Fibroblast of mammary gland (primary cell): ENCODE results near the gene HS6ST3.
A peak's percentile ranks its signal among the peaks of the same experiment; 100 is the strongest.

ENCODE experiments used
- DNase-seq: peaks from one replicate; pipeline ENCODE4 v3.0.0-alpha.2; 2010; ENCODE audit warnings: low read depth
- H3K4me3 ChIP-seq: 2 replicates; pipeline ENCODE4 v1.5.1; 2011; ENCODE audit warnings: low read depth, mild to moderate bottlenecking, low read length, moderate library complexity; ENCODE audit not compliant: control insufficient read depth
- CTCF ChIP-seq: conservative IDR thresholded peaks from 2 replicates; pipeline ENCODE4 v1.5.1; 2011; ENCODE audit warnings: low read depth, low read length, inconsistent platforms; ENCODE audit not compliant: control insufficient read depth, insufficient read depth

HS6ST3 gene

DNA sequence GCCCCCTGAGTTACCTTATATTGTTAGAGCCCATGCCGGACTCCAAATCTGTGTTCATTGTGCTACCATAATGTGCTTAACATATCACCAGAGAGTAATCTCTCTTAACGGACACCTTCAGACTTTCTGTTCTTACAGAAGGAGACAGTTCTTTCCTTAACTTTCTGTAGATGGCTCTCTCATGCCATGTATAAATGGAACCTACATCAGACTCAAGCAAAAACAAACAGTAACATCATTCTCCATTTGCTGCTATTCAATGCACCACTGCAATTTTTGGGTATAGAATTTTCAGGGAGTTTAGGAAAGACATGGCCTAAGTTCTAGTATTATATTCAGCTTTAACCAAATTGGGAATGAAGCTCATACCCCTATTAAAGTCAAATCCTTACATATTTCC is 24.1 kb upstream of the HS6ST3 start:
- DNase-seq: no peak
- no peak overlapping the region for H3K4me3 ChIP-seq
- TF ChIP-seq CTCF: no peak

DNA sequence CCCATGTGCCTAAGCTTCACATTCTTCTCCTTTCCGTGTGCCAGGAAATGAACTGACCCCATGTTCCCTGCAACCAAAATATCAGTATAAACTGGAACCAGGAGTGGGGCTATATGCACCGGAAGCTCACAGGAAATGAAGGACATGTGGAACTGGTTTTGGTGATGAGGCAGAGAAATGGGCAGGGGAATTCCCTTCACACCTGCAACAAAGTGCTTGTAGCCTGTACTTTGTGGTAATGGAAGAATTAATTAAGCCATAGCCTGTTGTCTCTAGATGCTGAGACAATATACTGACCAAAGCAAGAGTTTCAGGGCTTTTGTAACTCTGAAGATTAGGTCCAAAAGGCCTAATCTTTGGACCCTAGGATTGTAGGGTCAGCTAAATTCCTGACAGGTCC is 21.2 kb upstream of the HS6ST3 start:
- H3K4me3 ChIP-seq: no peak overlapping the region
- no peak for TF ChIP-seq CTCF
- DNase-seq: no peak

DNA sequence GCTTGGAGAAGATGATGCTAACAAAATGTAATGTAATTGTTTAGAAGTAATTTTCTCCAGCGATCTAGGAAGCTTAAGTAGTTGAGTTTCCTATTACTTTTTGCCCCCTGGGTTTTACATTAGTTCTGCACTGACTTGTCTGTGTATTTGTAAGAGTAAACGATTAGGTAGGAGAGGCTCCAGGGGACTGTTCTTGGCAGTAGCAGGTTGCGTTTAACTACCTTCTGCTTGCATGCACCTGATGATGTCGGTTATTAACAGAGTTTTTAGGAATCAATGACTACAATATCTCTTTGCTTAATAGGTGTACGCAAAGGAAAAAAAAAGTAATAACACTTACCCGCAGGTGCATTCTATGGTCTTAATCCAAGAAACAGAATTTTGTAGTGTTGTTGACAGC is 18.4 kb upstream of the HS6ST3 start:
- DNase-seq: no peak
- no peak overlapping the region for H3K4me3 ChIP-seq
- no peak for TF ChIP-seq CTCF

GRCh38 chr13:96072392-96072791 is 17.5 kb upstream of the HS6ST3 start:
- no peak for TF ChIP-seq CTCF
- DNase-seq: no peak

DNA sequence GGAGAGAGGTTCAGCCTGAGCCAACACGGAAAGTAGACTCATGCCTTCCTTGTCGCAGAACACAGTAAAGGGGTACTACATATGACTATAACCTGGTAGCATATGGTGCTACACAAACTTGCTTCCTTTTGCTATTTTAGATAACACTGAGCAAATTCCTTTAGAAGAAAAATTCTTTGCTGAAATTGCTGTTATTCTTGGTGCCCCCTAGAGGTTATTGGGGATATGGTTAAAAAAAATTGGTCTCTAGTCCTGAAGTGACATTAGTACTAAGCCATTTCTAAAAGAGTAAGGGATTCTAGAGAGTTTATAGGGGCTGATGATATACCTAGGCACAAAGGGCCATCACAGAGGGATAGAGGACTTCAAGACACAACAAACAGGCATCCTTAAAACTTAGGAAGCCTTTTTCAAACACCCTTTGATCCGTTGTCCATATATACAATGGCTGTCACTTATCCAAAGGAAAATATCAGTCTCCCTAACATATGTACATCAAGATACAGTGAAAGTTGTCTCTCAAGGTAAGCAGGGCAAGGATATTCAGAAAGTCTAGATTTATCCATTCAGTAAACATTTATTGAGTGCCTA is 13.9 kb upstream of the HS6ST3 start:
- DNase-seq: peak; percentile 25
- no peak overlapping the region for H3K4me3 ChIP-seq
- peak; percentile 71 for TF ChIP-seq CTCF

More at GRCh38 chr13:96072392-96072791, 17.5 kb upstream of the HS6ST3 start:
- no peak overlapping the region for H3K4me3 ChIP-seq

DNA sequence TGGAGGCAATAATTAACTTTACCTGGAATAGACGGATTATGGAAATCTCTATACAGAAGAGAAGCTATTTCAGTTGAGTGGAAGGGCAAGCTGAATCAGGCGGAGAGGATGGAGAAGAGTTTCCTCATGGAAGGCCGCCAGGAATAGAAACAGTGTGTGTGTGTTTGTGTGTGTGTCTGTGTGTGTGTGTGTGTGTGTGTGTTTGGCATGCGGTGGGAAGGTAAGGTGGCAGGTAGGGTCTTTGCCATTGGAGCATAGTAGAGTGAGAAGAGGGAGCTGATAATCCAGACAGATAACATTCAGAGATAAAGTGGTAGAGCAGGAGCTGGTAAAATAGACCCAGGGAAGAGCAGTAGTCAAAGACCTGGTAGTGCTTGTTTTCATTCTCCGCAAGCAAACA is 9.2 kb upstream of the HS6ST3 start:
- no peak for DNase-seq
- H3K4me3 ChIP-seq: no peak overlapping the region
- TF ChIP-seq CTCF: no peak

- no peak for TF ChIP-seq CTCF
- H3K4me3 ChIP-seq: no peak overlapping the region
- DNase-seq: no peak
Observed at GRCh38 chr13:96081888-96082287, 8.0 kb upstream of the HS6ST3 start.
